GM12801 (cell line): ENCODE results near the gene CACNA1C.

Experiments
- TF ChIP-seq, protein P1 (sequence below): IDR thresholded peaks from one replicate; pipeline ENCODE4 v1.5.1; 2011; ENCODE audit warnings: control low read depth; ENCODE audit not compliant: insufficient read length; ENCODE audit errors: extremely low read depth

Gene CACNA1C

GRCh38 chr12:2170376-2170775 is 117.6 kb downstream of the CACNA1C start:
- TF ChIP-seq, protein P1, sequence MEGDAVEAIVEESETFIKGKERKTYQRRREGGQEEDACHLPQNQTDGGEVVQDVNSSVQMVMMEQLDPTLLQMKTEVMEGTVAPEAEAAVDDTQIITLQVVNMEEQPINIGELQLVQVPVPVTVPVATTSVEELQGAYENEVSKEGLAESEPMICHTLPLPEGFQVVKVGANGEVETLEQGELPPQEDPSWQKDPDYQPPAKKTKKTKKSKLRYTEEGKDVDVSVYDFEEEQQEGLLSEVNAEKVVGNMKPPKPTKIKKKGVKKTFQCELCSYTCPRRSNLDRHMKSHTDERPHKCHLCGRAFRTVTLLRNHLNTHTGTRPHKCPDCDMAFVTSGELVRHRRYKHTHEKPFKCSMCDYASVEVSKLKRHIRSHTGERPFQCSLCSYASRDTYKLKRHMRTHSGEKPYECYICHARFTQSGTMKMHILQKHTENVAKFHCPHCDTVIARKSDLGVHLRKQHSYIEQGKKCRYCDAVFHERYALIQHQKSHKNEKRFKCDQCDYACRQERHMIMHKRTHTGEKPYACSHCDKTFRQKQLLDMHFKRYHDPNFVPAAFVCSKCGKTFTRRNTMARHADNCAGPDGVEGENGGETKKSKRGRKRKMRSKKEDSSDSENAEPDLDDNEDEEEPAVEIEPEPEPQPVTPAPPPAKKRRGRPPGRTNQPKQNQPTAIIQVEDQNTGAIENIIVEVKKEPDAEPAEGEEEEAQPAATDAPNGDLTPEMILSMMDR = no peak

DNA sequence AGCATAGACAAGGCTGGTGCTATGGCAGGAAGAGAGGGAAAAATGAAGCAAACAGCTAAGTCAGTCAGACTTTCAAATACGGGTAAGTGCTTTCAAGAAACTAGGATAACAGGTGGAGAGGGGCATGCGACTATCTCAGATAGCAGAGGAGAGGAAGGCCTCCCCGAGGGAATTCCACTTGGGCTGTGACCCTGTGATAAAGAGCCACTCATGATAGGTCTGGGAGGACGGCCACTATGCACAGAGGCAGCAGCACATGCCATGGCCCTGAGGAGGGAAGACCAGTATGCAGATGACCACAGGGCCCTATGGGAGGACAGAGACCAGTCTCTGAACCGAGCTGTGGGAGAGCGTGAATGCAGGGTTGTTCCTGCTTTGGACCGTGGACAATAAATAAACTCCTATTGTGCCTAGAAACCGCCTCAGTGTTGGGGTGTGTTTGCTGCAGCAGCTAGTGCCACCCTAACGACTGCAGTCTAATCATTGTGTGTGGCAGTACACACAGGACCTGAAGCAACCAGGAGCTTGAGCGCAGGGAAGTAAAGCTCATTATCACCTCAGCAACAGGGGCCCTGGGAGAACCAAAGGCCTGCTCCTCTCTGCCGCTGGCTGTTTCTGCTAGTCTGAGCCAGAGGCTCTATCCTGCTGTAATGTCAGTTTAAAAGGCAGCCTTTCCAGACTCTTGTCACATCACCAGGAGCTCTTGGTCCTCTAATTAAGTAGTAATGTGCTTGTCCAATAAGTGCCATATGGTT is 119.1 kb downstream of the CACNA1C start:
- TF ChIP-seq, protein P1 = no peak

GRCh38 chr12:2172491-2173214 is 119.9 kb downstream of the CACNA1C start:
- TF ChIP-seq, protein P1 = no peak

DNA sequence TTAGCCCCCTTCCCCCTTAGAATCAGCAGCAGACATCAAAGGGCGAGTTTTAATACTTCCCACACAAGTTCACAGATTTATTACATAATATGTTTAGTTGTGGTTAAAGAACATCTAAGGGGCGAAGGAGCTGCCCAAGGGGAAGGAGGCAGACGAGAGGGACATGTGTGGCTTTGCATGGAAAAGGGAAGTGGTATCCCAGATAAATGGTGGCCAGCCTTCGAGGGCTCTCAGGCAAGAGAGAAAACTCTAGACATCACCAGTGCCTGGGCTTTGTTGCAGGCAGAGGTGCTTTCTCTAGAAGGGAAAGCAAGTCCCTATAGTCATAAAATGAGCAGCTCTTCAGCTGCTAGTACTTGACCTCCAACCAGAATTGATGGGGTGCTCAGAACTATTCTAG is 121.2 kb downstream of the CACNA1C start:
- TF ChIP-seq, protein P1 = no peak

DNA sequence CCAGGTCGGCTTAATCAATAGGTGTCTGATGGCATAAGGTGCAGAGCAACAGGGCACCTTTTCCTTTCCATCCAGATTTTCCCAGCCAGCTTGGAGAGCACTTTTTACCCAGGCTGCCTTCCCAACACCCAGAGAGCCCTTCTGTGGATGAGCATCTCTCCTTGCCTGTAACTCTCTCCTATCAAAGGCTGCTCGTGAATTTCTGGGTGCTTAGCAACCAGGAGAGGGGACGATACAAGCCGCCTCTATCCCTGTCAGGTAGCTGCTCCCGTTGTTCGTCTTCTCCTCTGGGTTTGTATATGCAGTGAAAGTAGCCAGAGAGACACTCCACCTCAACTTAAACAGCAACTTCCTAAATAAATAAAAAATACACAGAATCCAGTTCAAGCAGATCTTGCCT is 124.2 kb downstream of the CACNA1C start:
- TF ChIP-seq, protein P1 = no peak

GRCh38 chr12:2177751-2178150 is 125.0 kb downstream of the CACNA1C start:
- TF ChIP-seq, protein P1 = no peak

DNA sequence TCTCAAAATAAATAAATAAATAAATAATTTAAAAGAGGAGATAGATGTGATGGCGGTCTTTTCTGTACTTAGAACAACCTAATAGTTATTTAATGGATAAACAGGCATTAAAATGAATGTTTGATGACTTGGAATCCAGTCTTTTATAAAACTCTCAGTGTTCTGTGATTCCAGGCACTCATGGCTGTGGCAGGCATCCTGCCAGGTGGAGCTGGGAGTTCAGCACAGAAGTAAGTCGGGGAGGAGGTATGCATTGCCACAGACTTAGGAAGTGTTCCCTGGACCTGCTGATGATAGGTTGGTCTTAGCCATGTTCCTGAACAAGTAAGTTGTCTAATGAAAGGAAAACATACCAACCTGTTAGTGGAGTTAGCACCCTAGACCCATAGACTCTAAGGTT is 126.3 kb downstream of the CACNA1C start:
- TF ChIP-seq, protein P1 = no peak
